ENCODE measurements around the gene CHD5.

DNA sequence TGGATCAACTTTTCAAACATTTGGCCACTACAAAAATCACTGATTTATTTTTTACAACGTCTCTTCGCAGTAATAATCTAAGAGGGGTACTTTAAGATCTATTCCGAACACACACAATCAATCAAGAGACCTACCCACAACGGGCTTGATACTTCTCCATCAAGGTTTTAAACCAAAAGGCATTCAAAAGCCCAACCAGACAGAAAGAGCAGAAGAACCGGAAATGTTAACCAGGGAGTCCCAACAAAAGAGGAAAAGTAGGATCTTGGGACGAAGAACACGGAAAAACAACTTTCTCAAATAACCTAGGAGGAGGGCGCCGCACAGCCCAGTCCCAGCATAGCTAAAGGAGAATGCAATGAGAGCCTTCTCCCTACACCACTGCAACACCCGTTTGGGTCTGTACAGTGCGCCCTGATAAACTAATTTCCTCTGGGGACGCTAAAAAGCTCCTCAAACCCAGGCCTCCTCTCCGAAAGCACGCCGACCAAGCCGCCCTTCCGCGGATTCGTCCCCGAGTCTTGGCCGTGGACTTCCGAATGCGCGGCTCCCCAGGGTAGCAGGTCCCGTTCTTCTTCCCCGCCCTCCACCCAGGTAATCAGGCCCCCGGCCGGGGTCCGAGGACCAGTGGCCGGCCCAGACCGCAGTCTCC lies 18.7 kb upstream of the CHD5 start:
- TF ChIP-seq, protein P1, sequence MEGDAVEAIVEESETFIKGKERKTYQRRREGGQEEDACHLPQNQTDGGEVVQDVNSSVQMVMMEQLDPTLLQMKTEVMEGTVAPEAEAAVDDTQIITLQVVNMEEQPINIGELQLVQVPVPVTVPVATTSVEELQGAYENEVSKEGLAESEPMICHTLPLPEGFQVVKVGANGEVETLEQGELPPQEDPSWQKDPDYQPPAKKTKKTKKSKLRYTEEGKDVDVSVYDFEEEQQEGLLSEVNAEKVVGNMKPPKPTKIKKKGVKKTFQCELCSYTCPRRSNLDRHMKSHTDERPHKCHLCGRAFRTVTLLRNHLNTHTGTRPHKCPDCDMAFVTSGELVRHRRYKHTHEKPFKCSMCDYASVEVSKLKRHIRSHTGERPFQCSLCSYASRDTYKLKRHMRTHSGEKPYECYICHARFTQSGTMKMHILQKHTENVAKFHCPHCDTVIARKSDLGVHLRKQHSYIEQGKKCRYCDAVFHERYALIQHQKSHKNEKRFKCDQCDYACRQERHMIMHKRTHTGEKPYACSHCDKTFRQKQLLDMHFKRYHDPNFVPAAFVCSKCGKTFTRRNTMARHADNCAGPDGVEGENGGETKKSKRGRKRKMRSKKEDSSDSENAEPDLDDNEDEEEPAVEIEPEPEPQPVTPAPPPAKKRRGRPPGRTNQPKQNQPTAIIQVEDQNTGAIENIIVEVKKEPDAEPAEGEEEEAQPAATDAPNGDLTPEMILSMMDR (IDR thresholded peaks at IDR 0.05) = no peak
- no peak for TF ChIP-seq POLR2A (IDR thresholded peaks at IDR 0.05)
